ENCODE data around the gene GEN1.

The GEN1 gene

GRCh38 chr2:17753803-17754663 lies at the start of gene GEN1, which contains the start of gene SMC6:
Gene GEN1 (plus strand): TSS chr2:17754138. CDS start chr2:17759944, 5,806 bp downstream.
Gene SMC6 (minus strand): TSS chr2:17753810. CDS start chr2:17745946, 7,864 bp downstream.
- H3K27ac ChIP-seq: peak within 1 kb of the TSS; percentile 89 to 99 (median 98)
- H3K27me3 ChIP-seq: no peaks in the 10 kb centered on the region
- H3K4me1 ChIP-seq: peaks cover 47 to 80% (median 71%) of the 10 kb centered on the region in 10 experiments
- peaks cover 0 to 7% (median 3%) of the 10 kb centered on the region in 11 experiments; a peak in 6 of 22 replicates for H4K20me1 ChIP-seq
- peaks cover 0 to 34% (median 5%) of the 10 kb centered on the region in 11 experiments; a peak in 12 of 22 replicates for H3K36me3 ChIP-seq
- no peaks in the 10 kb centered on the region for H3K9me3 ChIP-seq (replicated peaks in 1 of 11)
- peak within 1 kb of the TSS; percentile 76 to 93 (median 88) for H3K4me2 ChIP-seq
- peak within 1 kb of the TSS; percentile 85 to 99 (median 92) for H3K4me3 ChIP-seq
- no peak for TF ChIP-seq Cebpa-rat (IDR thresholded peaks at IDR 0.05)
- peak within 1 kb of the TSS; percentile 94 to 99 (median 97) for H3K9ac ChIP-seq

GRCh38 chr2:17706845-17707244 lies 47.1 kb upstream of the GEN1 start:
- no peaks in the 10 kb centered on the region for H3K4me1 ChIP-seq
- H3K4me2 ChIP-seq: no peak overlapping the region
- no peak overlapping the region for H3K4me3 ChIP-seq
- no peak overlapping the region for H3K9ac ChIP-seq
- H3K9me3 ChIP-seq (replicated peaks in 1 of 11): peaks cover 0 to 14% (median 0%) of the 10 kb centered on the region in 11 experiments; a peak in 5 of 22 replicates
- H3K36me3 ChIP-seq: peaks cover 83 to 100% (median 95%) of the 10 kb centered on the region in 11 experiments
- no peak for TF ChIP-seq Cebpa-rat (IDR thresholded peaks at IDR 0.05)
- peaks cover 0 to 69% (median 9%) of the 10 kb centered on the region in 11 experiments; a peak in 11 of 22 replicates for H4K20me1 ChIP-seq
- H3K27ac ChIP-seq: no peak overlapping the region
- H3K27me3 ChIP-seq: no peaks in the 10 kb centered on the region

- no peak overlapping the region for H3K4me3 ChIP-seq
- H4K20me1 ChIP-seq: peaks cover 0 to 79% (median 9%) of the 10 kb centered on the region in 11 experiments; a peak in 11 of 22 replicates
- peaks cover 84 to 100% (median 95%) of the 10 kb centered on the region in 11 experiments for H3K36me3 ChIP-seq
- no peak overlapping the region for H3K9ac ChIP-seq
- no peak overlapping the region for H3K27ac ChIP-seq
- peaks cover 0 to 4% (median 0%) of the 10 kb centered on the region in 11 experiments; a peak in 2 of 22 replicates for H3K9me3 ChIP-seq (replicated peaks in 1 of 11)
- H3K27me3 ChIP-seq: no peaks in the 10 kb centered on the region
- no peak for TF ChIP-seq Cebpa-rat (IDR thresholded peaks at IDR 0.05)
- no peak overlapping the region for H3K4me2 ChIP-seq
- no peaks in the 10 kb centered on the region for H3K4me1 ChIP-seq
These were observed 45.4 kb upstream of the GEN1 start for GRCh38 chr2:17708501-17708900.

GRCh38 chr2:17709897-17710296 lies 44.0 kb upstream of the GEN1 start:
- no peak overlapping the region for H3K27ac ChIP-seq
- H3K4me3 ChIP-seq: no peak overlapping the region
- no peak for TF ChIP-seq Cebpa-rat (IDR thresholded peaks at IDR 0.05)
- H3K4me2 ChIP-seq: no peak overlapping the region
- H3K4me1 ChIP-seq: no peaks in the 10 kb centered on the region
- H3K36me3 ChIP-seq: peaks cover 84 to 100% (median 97%) of the 10 kb centered on the region in 11 experiments
- no peak overlapping the region for H3K9ac ChIP-seq
- H4K20me1 ChIP-seq: peaks cover 0 to 76% (median 9%) of the 10 kb centered on the region in 11 experiments; a peak in 11 of 22 replicates
- no peaks in the 10 kb centered on the region for H3K27me3 ChIP-seq
- peaks cover 0 to 2% (median 0%) of the 10 kb centered on the region in 11 experiments; a peak in 1 of 22 replicates for H3K9me3 ChIP-seq (replicated peaks in 1 of 11)

GRCh38 chr2:17710547-17711248 lies 43.2 kb upstream of the GEN1 start:
- Histone ChIP-seq H4K20me1 (peaks cover 0 to 71% (median 9%) of the 10 kb centered on the region in 11 experiments; a peak in 11 of 22 replicates), H3K27me3 (no peaks in the 10 kb centered on the region), H3K4me2 (no peak overlapping the region), H3K9ac (no peak overlapping the region), H3K27ac (no peak overlapping the region), H3K9me3 (replicated peaks in 1 of 11) (no peaks in the 10 kb centered on the region), H3K4me3 (no peak overlapping the region), H3K4me1 (no peaks in the 10 kb centered on the region), H3K36me3 (peaks cover 85 to 100% (median 96%) of the 10 kb centered on the region in 11 experiments)
- TF ChIP-seq Cebpa-rat (IDR thresholded peaks at IDR 0.05): no peak

GRCh38 chr2:17713291-17713690 lies 40.6 kb upstream of the GEN1 start:
- H3K36me3 ChIP-seq: peaks cover 88 to 100% (median 97%) of the 10 kb centered on the region in 11 experiments
- H3K4me2 ChIP-seq: no peak overlapping the region
- TF ChIP-seq Cebpa-rat (IDR thresholded peaks at IDR 0.05): no peak

GRCh38 chr2:17717666-17718065 lies 36.3 kb upstream of the GEN1 start:
- H3K4me1 ChIP-seq: no peaks in the 10 kb centered on the region
- peaks cover 0 to 66% (median 0%) of the 10 kb centered on the region in 11 experiments; a peak in 8 of 22 replicates for H4K20me1 ChIP-seq
- H3K9ac ChIP-seq: no peak overlapping the region
- no peak overlapping the region for H3K4me3 ChIP-seq
- H3K9me3 ChIP-seq (replicated peaks in 1 of 11): no peaks in the 10 kb centered on the region
- H3K27me3 ChIP-seq: no peaks in the 10 kb centered on the region
- TF ChIP-seq Cebpa-rat (IDR thresholded peaks at IDR 0.05): no peak
- no peak overlapping the region for H3K4me2 ChIP-seq
- H3K36me3 ChIP-seq: peaks cover 88 to 100% (median 98%) of the 10 kb centered on the region in 11 experiments
- H3K27ac ChIP-seq: no peak overlapping the region

More at GRCh38 chr2:17713291-17713690, 40.6 kb upstream of the GEN1 start:
- no peak overlapping the region for H3K9ac ChIP-seq
- no peak overlapping the region for H3K4me3 ChIP-seq
- no peaks in the 10 kb centered on the region for H3K4me1 ChIP-seq
- H3K27me3 ChIP-seq: no peaks in the 10 kb centered on the region
- no peak overlapping the region for H3K27ac ChIP-seq
- H4K20me1 ChIP-seq: peaks cover 0 to 72% (median 9%) of the 10 kb centered on the region in 11 experiments; a peak in 11 of 22 replicates
- no peaks in the 10 kb centered on the region for H3K9me3 ChIP-seq (replicated peaks in 1 of 11)

- H3K4me3 ChIP-seq: no peak overlapping the region
- H3K27me3 ChIP-seq: no peaks in the 10 kb centered on the region
- TF ChIP-seq Cebpa-rat (IDR thresholded peaks at IDR 0.05): no peak
- no peak overlapping the region for H3K9ac ChIP-seq
- no peak overlapping the region for H3K27ac ChIP-seq
- H3K4me2 ChIP-seq: no peak overlapping the region
- H3K9me3 ChIP-seq (replicated peaks in 1 of 11): no peaks in the 10 kb centered on the region
- H3K4me1 ChIP-seq: no peaks in the 10 kb centered on the region
- H3K36me3 ChIP-seq: peaks cover 85 to 100% (median 98%) of the 10 kb centered on the region in 11 experiments
- H4K20me1 ChIP-seq: peaks cover 0 to 66% (median 0%) of the 10 kb centered on the region in 11 experiments; a peak in 8 of 22 replicates
These were observed 35.2 kb upstream of the GEN1 start for GRCh38 chr2:17718689-17719088.
